ENCODE measurements around the gene OR6B3. TPM values are rescaled to one million over a fixed set of nuclear protein-coding genes. Genes with fewer than 3 reads are reported as not detected.

Gene OR6B3
- total and polyA plus RNA-seq, 2 of the 8 experiments (the other 6 are each of a cell fraction or from before 2014, with no cell fraction given), result not detected

GRCh38 chr2:240098349-240098748 lies 45.0 kb upstream of the OR6B3 start:
- Histone ChIP-seq H3K9ac (replicated peaks in 1 of 4; ENCODE audit: extremely low read depth in 1 of 4, low read depth in 3 of 4, low read length in 3 of 4) (no peak overlapping the region), H3K79me2 (ENCODE audit: control insufficient read depth in 1 of 2, insufficient read depth in 2 of 2, low read length in 2 of 2) (no peaks in the 10 kb centered on the region), H3K56ac (replicated peaks; ENCODE audit: insufficient read length, low read depth, low read length) (no peak overlapping the region), H3K27me3 (replicated peaks in 1 of 4; ENCODE audit: control insufficient read depth in 3 of 4, extremely low read depth in 1 of 4, insufficient read depth in 3 of 4, low read length in 3 of 4) (peaks cover 0 to 12% (median 7%) of the 10 kb centered on the region in 4 experiments; a peak in 4 of 7 replicates), H3K4me1 (replicated peaks in 1 of 4; ENCODE audit: control insufficient read depth in 3 of 4, insufficient read depth in 4 of 4, low read length in 3 of 4) (peaks cover 0 to 3% (median 1%) of the 10 kb centered on the region in 4 experiments; a peak in 3 of 7 replicates), H4K20me1 (replicated peaks in 1 of 2; ENCODE audit: control insufficient read depth in 1 of 2, insufficient read depth in 2 of 2, low read length in 2 of 2) (no peaks in the 10 kb centered on the region), H2BK5ac (ENCODE audit: low read depth, low read length) (no peak overlapping the region), H3K4me2 (ENCODE audit: insufficient read depth in 1 of 2, low read depth in 2 of 2, low read length in 2 of 2) (no peak overlapping the region), H2BK12ac (ENCODE audit: low read depth, low read length) (no peak overlapping the region), H3K36me3 (ENCODE audit: control insufficient read depth in 2 of 4, insufficient read depth in 4 of 4, low read length in 3 of 4) (no peaks in the 10 kb centered on the region), H3K23me2 (ENCODE audit: low read depth, low read length) (peaks cover 4% of the 10 kb centered on the region; the same call in 1 of the 2 replicates), H4K91ac (replicated peaks; ENCODE audit: insufficient read length, low read length) (no peak overlapping the region), H2BK20ac (ENCODE audit: low read length) (no peak overlapping the region), H2AK5ac (ENCODE audit: low read depth, low read length) (no peak overlapping the region), H3K14ac (ENCODE audit: insufficient read length) (no peak overlapping the region), H3K79me1 (ENCODE audit: low read depth, low read length) (no peaks in the 10 kb centered on the region), H3K9me3 (ENCODE audit: insufficient read depth in 2 of 2, low read depth in 1 of 2, low read length in 1 of 2) (no peaks in the 10 kb centered on the region), H3K4me3 (ENCODE audit: extremely low read depth in 1 of 4, insufficient read depth in 2 of 4, low read depth in 3 of 4, low read length in 4 of 4) (no peak overlapping the region), H2BK120ac (replicated peaks; ENCODE audit: low read depth, low read length) (no peak overlapping the region), H3K18ac (ENCODE audit: extremely low read depth, low read length) (no peak overlapping the region), H3K23ac (ENCODE audit: insufficient read length) (no peak overlapping the region), H3K4ac (replicated peaks; ENCODE audit: insufficient read length, low read depth, low read length) (no peak overlapping the region), H4K8ac (ENCODE audit: extremely low read depth, insufficient read depth, low read length) (no peak overlapping the region), H4K5ac (ENCODE audit: insufficient read length, low read depth, low read length) (no peak overlapping the region), H3K27ac (ENCODE audit: low read depth, low read length) (no peak overlapping the region), H2AFZ (ENCODE audit: low read length) (no peak overlapping the region), H2BK15ac (ENCODE audit: low read length) (no peak overlapping the region)
- CTCF ChIA-PET (ENCODE audit: partially characterized antibody), result interaction anchor here (1.7 kb wide), 1 partner anchor 32 kb away, joined by 3 read pairs; no protein-coding TSS in a partner anchor
- WGBS, 2 experiments (ENCODE audit: extremely low coverage in 1 of 2, insufficient coverage in 1 of 2, insufficient read length in 1 of 2, insufficient replicate concordance in 2 of 2, low coverage in 1 of 2, low lambda C conversion rate in 2 of 2, missing lambda C conversion rate in 1 of 2), result 97% methylated on average over 2 of the region's 2 CpGs; no CpG with 5 or more reads in 1 of the 2 experiments
- FAIRE-seq, result no peak
- DNase-seq (ENCODE audit: low read depth in 1 of 2, low spot score in 2 of 2), result no peak
- POLR2A ChIA-PET (ENCODE audit: partially characterized antibody), result no interaction called here
- TF ChIP-seq HDAC6 (IDR thresholded peaks at IDR 0.05; ENCODE audit: low read depth, low read length), result no peak
